Lung (tissue), 12 donors: ENCODE measurements around the gene ITGA3. TPM values are rescaled to one million over a fixed set of nuclear protein-coding genes. Genes with fewer than 3 reads are reported as not detected.

Experiments
- ATAC-seq: fragments of 200-7000 bp; cut with Tn5 transposase; one replicate; pipeline ENCODE4 v1.9.1; 2020; ENCODE audit warnings: moderate number of reproducible peaks; ENCODE audit not compliant: insufficient read depth, low FRiP score
- DNase-seq, 3 donors: peaks; one replicate each; pipeline ENCODE4 v3.0.0-alpha.2; 2013 to 2017
- H3K27ac ChIP-seq, 2 donors: one replicate each; pipeline ENCODE4 v1.5.1; 2013; ENCODE audit warnings: mild to moderate bottlenecking in 2 of 2, moderate library complexity in 2 of 2, control low read depth in 1 of 2, inconsistent platforms in 1 of 2, low read depth in 1 of 2, low read length in 1 of 2
- H3K27me3 ChIP-seq, 3 donors: one replicate each; pipeline ENCODE4 v1.5.1; 2013; ENCODE audit warnings: low read length in 2 of 3; ENCODE audit not compliant: control insufficient read depth in 3 of 3, insufficient read depth in 3 of 3
- H3K36me3 ChIP-seq, 4 donors: one replicate each; pipeline ENCODE4 v1.5.1; 2013; ENCODE audit warnings: low read length in 4 of 4, mild to moderate bottlenecking in 1 of 4, moderate library complexity in 1 of 4; ENCODE audit not compliant: control insufficient read depth in 4 of 4, insufficient read depth in 4 of 4
- H3K4me1 ChIP-seq, 5 donors: one replicate each; pipeline ENCODE4 v1.5.1; 2013; ENCODE audit warnings: low read length in 5 of 5, mild to moderate bottlenecking in 2 of 5, moderate library complexity in 1 of 5; ENCODE audit not compliant: control insufficient read depth in 5 of 5, insufficient read depth in 5 of 5
- H3K4me3 ChIP-seq: one replicate; pipeline ENCODE4 v1.5.1; 2013; ENCODE audit warnings: mild to moderate bottlenecking, control low read depth, moderate library complexity
- H3K9ac ChIP-seq, 2 donors: one replicate each; pipeline ENCODE4 v1.5.1; 2013; ENCODE audit warnings: low read length in 2 of 2, control low read depth in 1 of 2; ENCODE audit not compliant: insufficient read depth in 1 of 2
- H3K9me3 ChIP-seq, 4 donors: one replicate each; pipeline ENCODE4 v1.5.1; 2013; ENCODE audit warnings: low read length in 3 of 4, mild to moderate bottlenecking in 1 of 4, moderate library complexity in 1 of 4; ENCODE audit not compliant: control insufficient read depth in 4 of 4, insufficient read depth in 3 of 4
- WGBS, 2 donors: extraction: QIAGEN DNeasy Blood & Tissue Kit; methylation state at CpG; one replicate each; pipeline ENCODE4 v1.1.7; 2013; 5-methylcytosine and 5-hydroxymethylcytosine counted together
- polyA plus RNA-seq, 2 donors: library from polyadenylated mRNA; stranded (reverse); fragments of 200-250 nt; gene quantifications; one replicate each; pipeline ENCODE4 v1.2.1, GENCODE V29; 2013
- total RNA-seq, 2 donors: library from RNA; depleted of rRNA in 1 of 2; stranded (reverse); fragments of >200 nt in 1 of 2; gene quantifications; one replicate each; pipeline ENCODE4 v1.2.1, GENCODE V29; 2014 to 2021
- TF ChIP-seq, protein P1 (sequence below): IDR thresholded peaks from 2 replicates; pipeline ENCODE4 v1.5.1; 2012; ENCODE audit warnings: mild to moderate bottlenecking; ENCODE audit errors: control extremely low read depth, extremely low read depth
- donor health status: control.
- donor health status: control.
- donor health status: Bipolar disorder and iron deficiency.
- donor health status: healthy.
- donor health status: DM: yes; HTN: yes; CAD: no.

The ITGA3 gene
- total and polyA plus RNA-seq, 4 donors = 83.9 to 204 (median 133) TPM

DNA sequence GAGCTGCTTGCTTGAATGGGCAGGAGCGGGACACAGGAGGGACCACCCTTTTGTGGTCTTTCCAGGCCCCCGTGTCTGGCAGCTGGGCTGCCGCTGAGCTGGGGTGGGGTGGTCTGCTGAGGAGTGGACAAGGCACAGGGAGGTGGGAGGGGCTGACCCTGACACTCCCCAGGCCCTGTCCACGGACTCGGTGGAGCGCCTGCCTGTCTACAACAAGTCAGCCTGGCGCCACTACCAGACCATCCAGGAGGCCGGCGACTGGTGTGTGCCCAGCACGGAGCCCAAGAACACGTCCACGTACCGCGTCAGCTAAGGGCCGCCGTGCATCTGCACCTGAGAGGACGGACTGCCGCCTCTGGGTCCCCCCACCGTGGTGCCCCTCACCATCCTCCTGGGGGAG lies 53.9 kb downstream of the ITGA3 start:
- no peak for ATAC-seq
- Histone ChIP-seq H3K36me3 (peaks cover 0 to 43% (median 20%) of the 10 kb centered on the region in 4 donors), H3K4me3 (no peak overlapping the region), H3K9ac (no peak overlapping the region), H3K27me3 (no peaks in the 10 kb centered on the region), H3K4me1 (peaks cover 0 to 7% (median 4%) of the 10 kb centered on the region in 5 donors), H3K9me3 (no peaks in the 10 kb centered on the region), H3K27ac (peak overlapping the region in 1 of 2 donors; percentile 93)
- TF ChIP-seq, protein P1, sequence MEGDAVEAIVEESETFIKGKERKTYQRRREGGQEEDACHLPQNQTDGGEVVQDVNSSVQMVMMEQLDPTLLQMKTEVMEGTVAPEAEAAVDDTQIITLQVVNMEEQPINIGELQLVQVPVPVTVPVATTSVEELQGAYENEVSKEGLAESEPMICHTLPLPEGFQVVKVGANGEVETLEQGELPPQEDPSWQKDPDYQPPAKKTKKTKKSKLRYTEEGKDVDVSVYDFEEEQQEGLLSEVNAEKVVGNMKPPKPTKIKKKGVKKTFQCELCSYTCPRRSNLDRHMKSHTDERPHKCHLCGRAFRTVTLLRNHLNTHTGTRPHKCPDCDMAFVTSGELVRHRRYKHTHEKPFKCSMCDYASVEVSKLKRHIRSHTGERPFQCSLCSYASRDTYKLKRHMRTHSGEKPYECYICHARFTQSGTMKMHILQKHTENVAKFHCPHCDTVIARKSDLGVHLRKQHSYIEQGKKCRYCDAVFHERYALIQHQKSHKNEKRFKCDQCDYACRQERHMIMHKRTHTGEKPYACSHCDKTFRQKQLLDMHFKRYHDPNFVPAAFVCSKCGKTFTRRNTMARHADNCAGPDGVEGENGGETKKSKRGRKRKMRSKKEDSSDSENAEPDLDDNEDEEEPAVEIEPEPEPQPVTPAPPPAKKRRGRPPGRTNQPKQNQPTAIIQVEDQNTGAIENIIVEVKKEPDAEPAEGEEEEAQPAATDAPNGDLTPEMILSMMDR = no peak
- WGBS, 2 donors = 89 to 93% methylated on average over 19 of the region's 19 CpGs
- no peak for DNase-seq

DNA sequence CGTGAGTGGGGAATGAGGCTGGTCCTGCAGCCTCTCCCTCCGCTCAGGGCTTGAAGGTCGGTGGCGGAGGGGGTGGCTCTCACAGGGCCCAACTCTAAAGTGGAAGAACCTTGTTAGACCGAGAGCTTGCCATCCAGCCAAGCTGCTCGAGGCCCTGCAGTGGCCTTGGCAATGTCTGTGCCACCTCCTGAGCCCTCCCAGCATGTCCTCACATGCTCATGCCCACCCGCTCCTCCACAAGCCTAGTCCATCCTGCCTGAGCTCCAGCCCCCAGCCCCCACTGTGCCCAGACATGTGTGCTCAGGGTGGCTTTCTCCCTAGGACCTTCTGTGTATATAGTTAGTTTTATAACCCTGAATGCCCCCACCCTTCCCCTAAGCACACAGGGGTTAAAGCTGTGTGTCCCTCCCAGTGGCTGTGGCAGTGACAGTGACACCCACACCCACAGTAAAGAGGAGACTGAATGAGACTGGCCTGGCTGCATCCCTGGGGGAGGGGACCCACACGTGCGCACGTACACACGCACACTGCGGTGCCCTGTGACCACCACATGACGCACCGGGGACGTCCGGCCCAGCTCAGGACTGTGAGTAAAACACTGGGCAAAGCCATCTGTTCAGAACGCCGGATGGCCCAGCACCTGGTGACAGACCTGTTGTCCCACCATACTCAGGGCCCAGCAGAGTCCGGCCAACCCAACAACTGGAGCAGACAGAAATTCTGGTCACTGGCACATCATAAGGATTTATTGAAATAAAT lies 54.9 kb downstream of the ITGA3 start:
- Histone ChIP-seq H3K27me3 (no peaks in the 10 kb centered on the region), H3K9ac (no peak overlapping the region), H3K4me1 (peaks cover 0 to 7% (median 4%) of the 10 kb centered on the region in 5 donors), H3K9me3 (no peaks in the 10 kb centered on the region), H3K4me3 (no peak overlapping the region), H3K27ac (peak overlapping the region; percentile 78 to 93), H3K36me3 (peaks cover 0 to 39% (median 18%) of the 10 kb centered on the region in 4 donors)
- ATAC-seq (no peak), DNase-seq (no peak)
- TF ChIP-seq, protein P1 = no peak
- 84 to 93% methylated on average over 19 of the region's 19 CpGs for WGBS, 2 donors

DNA sequence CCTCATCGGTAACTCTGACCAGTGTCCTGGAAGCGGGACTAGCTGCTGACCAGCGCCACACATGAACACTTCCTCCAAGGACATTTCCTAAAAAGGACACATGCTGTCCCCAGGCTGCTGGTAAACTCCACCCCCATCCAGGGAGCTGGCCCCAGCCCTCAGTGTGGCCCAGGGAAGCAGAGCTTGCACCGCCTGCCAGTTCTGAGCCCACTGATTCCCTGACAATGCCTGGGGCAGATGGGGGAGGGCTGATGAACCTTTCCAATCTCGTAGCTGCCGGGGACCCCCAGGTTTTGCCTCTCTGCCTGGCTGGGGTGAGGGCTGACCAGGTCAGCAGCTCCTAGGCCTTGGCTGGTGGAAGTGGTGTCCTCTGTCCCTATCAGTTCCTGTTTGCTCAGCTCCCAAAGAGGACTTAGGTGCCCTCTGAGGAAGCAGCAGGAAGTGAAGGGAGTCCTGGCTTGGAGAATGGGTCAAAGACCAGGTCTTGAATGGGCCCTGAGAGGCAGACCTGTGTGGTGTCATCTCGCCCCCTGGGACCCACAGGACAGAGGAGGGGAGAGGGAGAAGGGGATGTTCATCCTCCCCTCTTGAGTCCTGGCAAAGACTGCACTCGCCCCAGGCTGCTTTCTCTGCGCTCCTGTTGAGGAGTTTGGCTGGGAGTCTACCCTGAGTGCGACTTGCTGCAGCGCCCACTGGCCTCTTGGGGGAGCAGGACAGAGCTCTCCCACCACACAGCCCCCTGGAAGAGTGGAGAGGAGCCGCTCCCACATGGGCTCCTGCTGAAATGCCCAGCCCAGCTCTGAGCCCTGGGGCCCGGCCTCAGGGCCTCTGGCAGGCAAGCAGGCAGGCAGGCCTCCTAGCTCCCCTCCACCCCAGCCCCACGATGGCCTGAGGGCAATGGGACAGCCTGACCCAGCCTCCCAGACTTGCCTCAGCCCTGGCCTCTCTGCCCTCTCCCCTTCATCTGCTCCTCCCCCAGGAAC lies 56.1 kb downstream of the ITGA3 start:
- TF ChIP-seq, protein P1 = no peak
- DNase-seq (peak in 2 of 3 donors; percentile 38 to 58), ATAC-seq (no peak)
- 65 to 70% methylated on average over 14 of the region's 14 CpGs for WGBS, 2 donors
- Histone ChIP-seq H3K36me3 (peaks cover 0 to 32% (median 16%) of the 10 kb centered on the region in 4 donors), H3K9me3 (no peaks in the 10 kb centered on the region), H3K4me1 (peaks cover 0 to 7% (median 4%) of the 10 kb centered on the region in 5 donors), H3K4me3 (no peak overlapping the region), H3K27ac (peak overlapping the region; percentile 62 to 93), H3K27me3 (no peaks in the 10 kb centered on the region), H3K9ac (no peak overlapping the region)
